GM19240 (cell line): ENCODE results near the gene CEMIP.

ENCODE experiments used
- DNase-seq: peaks from one replicate; pipeline ENCODE4 v3.0.0; 2011; ENCODE audit warnings: low spot score; ENCODE audit not compliant: insufficient read length

CEMIP gene

DNA sequence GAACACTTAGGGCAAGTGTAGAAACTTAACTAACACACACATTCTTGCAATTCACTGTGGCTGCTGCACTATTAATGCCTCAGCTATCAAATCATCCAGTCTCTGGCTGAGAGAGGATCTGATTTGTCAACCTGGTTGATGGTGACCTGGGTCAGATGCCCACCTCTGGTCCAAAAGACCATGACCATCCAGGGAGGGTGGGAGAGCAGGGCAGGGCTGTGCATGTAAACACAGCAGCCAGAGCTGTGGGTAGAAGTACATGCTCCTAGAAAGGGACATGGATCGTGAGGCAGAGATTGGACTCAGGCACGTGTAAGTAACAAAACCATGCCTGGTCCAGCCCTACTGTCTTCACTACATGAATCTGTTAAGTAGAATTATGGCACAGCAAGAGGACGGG is 193.1 kb downstream of the CEMIP start:
- no peak for DNase-seq

GRCh38 chr15:80974914-80975313 is 195.7 kb downstream of the CEMIP start:
- DNase-seq: no peak

- DNase-seq: no peak
Measured at GRCh38 chr15:80976851-80977250, 197.7 kb downstream of the CEMIP start.

- no peak for DNase-seq
Measured at GRCh38 chr15:80977627-80978036, 198.5 kb downstream of the CEMIP start.

- no peak for DNase-seq
Measured at GRCh38 chr15:80978685-80979329, 199.6 kb downstream of the CEMIP start.

DNA sequence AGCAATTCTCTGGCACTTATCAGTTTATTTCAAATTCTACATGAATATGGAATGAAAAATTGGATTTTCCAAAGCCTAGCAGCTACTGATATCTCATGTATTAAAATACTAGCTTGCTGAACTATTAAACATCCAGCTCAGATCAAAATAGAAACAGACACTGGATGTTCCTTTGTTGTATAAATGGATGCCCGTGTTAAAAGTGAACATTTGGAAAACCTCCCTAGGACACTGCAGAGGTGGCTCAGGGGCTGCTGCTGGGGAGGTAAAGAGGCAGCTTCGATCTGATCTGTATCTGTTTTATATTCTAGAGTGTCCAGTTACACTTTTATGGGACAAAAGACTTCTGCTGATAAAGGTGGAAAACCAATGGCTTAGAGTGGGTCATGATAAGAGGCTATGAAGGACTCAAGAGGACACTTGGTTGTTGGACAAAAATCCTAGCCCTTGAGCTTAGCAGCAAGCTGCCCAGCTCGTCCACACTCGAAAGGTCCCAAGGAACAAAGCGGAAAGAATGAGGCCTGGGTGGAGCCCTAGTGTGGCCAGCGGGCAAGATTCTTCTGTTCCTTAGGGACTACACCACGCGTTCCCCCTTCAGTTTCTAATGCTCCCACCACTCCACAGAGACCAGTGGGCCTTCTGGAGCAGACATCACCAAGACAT is 200.5 kb downstream of the CEMIP start:
- DNase-seq: no peak

DNA sequence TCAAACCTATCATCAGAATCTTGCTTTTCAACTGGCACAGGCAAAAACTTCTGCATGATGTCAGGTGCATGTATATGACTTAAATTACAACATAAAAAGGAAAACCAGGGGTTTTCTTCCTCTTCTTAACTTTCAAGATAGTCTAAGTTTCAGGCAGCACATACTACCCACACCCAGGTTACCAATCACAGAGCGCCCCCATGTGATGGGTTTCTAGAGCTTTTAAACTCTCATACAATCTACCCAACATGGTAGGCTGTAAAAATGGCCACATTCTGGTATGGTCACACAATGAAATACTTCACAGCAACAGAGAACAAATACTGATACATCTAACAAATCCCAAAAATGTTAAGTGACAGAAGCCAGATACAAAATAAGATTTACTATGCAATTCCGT is 203.0 kb downstream of the CEMIP start:
- no peak for DNase-seq

DNA sequence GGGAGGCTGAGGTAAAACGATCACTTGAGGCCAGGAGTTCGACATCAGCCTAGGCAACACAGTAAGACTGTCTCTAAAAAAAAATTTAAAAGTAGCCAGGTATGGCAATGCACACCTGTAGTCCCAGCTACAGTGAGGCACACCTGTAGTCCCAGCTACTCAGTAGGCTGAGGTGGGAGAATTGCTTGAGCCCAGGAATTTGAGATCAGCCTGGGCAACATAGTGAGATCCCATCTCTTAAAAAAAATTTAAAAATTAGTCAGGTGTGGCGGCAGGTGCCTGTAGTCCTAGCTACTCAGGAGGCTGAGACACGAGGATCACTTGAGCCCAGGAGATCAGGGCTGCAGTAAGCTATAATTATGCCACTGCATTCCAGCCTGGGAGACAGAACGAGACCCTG is 203.7 kb downstream of the CEMIP start:
- DNase-seq: no peak

DNA sequence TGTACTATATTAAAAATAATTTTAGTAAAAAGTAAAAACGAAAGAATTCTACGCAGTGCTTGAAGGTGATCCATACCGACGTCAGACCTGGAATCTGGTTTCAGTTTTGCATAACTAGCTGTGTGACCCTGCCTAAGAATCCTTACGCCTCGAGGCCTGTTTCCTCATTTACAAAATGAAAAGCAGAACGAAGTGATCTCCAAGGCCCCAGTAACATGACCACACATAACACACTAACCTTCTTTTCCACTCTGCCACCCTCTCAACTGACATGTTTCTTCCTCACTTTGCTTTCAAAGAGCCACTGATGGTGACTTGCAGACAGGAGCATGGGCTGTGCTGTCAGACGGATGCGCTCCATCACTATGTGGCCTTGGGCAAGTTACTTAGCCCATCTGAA is 205.7 kb downstream of the CEMIP start:
- no peak for DNase-seq

- DNase-seq: no peak
Measured at GRCh38 chr15:80985981-80986380, 206.8 kb downstream of the CEMIP start.

GRCh38 chr15:80986487-80986886 is 207.3 kb downstream of the CEMIP start:
- no peak for DNase-seq

- no peak for DNase-seq
Measured at GRCh38 chr15:80988148-80988796, 209.1 kb downstream of the CEMIP start.

DNA sequence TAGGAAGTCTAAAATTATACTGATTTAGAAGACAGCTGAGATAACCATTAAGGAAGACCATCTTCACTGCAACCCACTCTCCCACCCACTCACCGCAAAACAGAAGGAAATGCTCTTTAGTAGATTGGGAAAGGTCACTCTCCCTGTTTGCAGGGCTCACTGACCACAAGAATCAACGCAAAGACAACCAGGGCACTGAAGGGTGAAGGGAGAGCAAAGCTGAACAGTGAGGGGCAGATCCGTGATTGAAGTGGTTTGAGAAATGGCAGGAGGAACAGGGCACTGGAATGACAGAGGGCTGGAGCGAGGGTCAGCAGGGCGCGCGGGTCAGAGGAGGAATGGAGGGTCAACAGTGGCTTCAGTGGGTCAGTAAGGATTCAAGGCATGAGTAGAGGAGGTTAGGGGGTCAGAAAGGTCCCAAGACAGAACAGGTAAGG is 209.9 kb downstream of the CEMIP start:
- no peak for DNase-seq

GRCh38 chr15:80989518-80990478 is 210.6 kb downstream of the CEMIP start, which contains the start of gene MESD:
Gene MESD, minus strand, starts transcription at chr15:80989819. Its CDS starts 28 bp downstream, at chr15:80989791.
- DNase-seq: peak; percentile 87

DNA sequence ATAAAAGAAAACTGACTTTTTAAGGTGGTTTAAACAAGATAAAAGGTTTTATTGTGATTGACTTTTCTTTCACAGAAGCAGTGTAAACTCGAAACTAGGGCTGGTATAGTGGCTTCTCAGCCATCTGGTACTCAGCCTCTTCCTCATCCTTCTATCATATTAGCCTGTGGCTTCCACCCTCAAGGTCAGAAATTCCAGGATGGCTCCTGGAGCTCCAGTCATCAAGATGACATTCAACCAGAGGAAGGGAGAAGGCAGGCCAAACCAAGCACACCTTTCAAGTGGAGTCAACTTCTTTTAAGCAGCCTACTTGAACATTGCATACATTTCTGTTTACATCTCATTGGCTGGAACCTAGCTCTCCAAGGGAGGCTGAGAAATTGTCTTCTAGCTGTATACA is 211.8 kb downstream of the CEMIP start:
- no peak for DNase-seq

DNA sequence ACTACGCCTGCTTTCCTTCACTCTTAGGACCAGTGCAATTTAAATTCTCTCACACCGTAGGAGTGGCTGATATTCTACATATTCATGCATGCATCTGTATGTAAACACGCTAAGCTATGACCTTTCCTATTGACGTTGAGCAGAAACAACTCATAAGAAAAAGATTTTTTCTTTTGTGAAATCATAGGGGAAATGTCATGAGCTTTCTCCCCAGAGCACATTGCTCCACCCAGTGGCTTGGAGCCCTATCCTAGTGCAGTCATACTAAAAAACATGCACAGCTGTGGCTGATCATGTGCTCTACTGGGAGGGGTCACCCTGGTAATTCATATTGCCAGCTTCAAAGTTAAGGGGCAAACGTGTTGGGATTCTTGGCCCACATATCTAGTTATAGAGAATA is 212.3 kb downstream of the CEMIP start:
- no peak for DNase-seq

DNA sequence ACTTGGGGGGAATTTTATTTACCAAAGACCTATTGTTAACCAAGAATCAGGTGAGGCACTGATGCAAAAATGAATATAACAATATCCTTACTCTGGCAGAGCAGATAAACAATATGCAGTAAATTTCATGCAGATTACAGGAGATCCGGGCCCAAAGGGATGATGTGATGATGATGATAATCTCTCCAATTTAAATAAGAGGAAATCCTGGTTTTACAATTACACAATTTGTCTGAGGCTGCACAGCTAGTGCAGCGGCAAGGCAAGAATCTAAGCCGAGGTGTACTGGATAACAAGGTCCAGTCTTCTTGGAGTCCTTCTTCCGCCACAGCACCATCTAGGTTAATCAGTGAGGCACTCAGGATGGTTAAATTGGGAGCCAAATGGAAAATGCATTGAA is 212.8 kb downstream of the CEMIP start:
- DNase-seq: no peak

- DNase-seq: no peak
Measured at GRCh38 chr15:80992441-80992840, 213.3 kb downstream of the CEMIP start.

GRCh38 chr15:80996247-80996646 is 217.1 kb downstream of the CEMIP start:
- DNase-seq: no peak

DNA sequence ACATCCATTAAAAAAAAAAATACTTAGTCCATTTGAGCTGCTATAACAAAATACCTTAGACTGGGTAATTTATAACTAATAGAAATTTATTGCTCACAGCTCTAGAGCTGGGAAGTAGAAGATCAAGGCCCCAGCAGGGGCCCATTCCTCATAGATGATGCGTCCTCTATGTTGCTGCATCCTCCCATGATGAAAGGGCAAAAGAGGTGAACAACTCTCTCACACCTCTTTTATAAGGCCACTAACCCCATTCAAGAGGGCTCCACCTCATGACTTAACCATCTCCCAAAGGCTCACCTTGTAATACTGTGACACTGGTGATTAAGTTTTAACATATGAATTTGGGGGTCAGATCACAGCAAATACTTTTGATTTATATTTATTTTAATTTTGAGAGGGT is 218.5 kb downstream of the CEMIP start:
- DNase-seq: no peak

GRCh38 chr15:80998251-80998650 is 219.1 kb downstream of the CEMIP start:
- DNase-seq: no peak
